Colonic mucosa (tissue), 4 donors: ENCODE measurements around the gene LILRB2. TPM values are rescaled to one million over a fixed set of nuclear protein-coding genes. Genes with fewer than 3 reads are reported as not detected.

Experiments
- DNase-seq: peaks from one replicate; pipeline ENCODE4 v3.0.0-alpha.2; 2020
- H3K27ac ChIP-seq: fragments of 200-600 bp; one replicate; pipeline ENCODE4 v1.8.0; 2021
- H3K27me3 ChIP-seq: fragments of 200-600 bp; one replicate; pipeline ENCODE4 v1.8.0; 2021
- H3K36me3 ChIP-seq: fragments of 200-600 bp; one replicate; pipeline ENCODE4 v1.8.0; 2021
- H3K4me1 ChIP-seq: fragments of 200-600 bp; one replicate; pipeline ENCODE4 v1.8.0; 2021; ENCODE audit warnings: mild to moderate bottlenecking
- H3K4me3 ChIP-seq: fragments of 200-600 bp; one replicate; pipeline ENCODE4 v1.8.0; 2021
- H3K9ac ChIP-seq, 2 donors: one replicate each; pipeline ENCODE4 v1.7.0; 2013; ENCODE audit warnings: control low read depth in 2 of 2, low read depth in 2 of 2, low read length in 2 of 2
- H3K9me3 ChIP-seq: fragments of 200-600 bp; one replicate; pipeline ENCODE4 v1.8.0; 2021
- CTCF ChIP-seq: fragments of 200-600 bp; IDR thresholded peaks from one replicate; pipeline ENCODE4 v1.8.0; 2022; ENCODE audit warnings: antibody characterized with exemption, mild to moderate bottlenecking
- intact Hi-C: fragments of 100-400 bp; cut with DNase I; formaldehyde crosslinking; loops from one replicate; pipeline ENCODE4 v1.14.1; 2022
- total RNA-seq, 2 donors: library from RNA; stranded (reverse); fragmentation: NEBNext Ultra II Directional in 1 of 2; extraction: Animal tissue kit (Norgen Biotek cat#: 25700) in 1 of 2; gene quantifications; one replicate each; pipeline ENCODE4 v1.2.1, GENCODE V29; 2021
- donor health status: healthy.
- donor health status: DM: no; HTN: no; CAD: no.
- donor health status: DM: no; HTN: no; CAD: no.

Gene LILRB2
- total RNA-seq, 2 donors from 2014 or later = 1.3 to 5.3 TPM

GRCh38 chr19:54255105-54255775 is 25.7 kb downstream of the LILRB2 start:
- H3K4me3 ChIP-seq = no peak overlapping the region
- no peaks in the 10 kb centered on the region for H3K9me3 ChIP-seq
- intact Hi-C loops = no loop called here
- peaks cover 3% of the 10 kb centered on the region for H3K27me3 ChIP-seq
- H3K27ac ChIP-seq = no peak overlapping the region
- no peak overlapping the region for H3K9ac ChIP-seq
- no peak for TF ChIP-seq CTCF
- no peak for DNase-seq
- no peaks in the 10 kb centered on the region for H3K4me1 ChIP-seq
- H3K36me3 ChIP-seq = no peaks in the 10 kb centered on the region

- peaks cover 3% of the 10 kb centered on the region for H3K27me3 ChIP-seq
- H3K9me3 ChIP-seq = no peaks in the 10 kb centered on the region
- no peak for TF ChIP-seq CTCF
- intact Hi-C loops = no loop called here
- H3K4me3 ChIP-seq = no peak overlapping the region
- H3K9ac ChIP-seq = no peak overlapping the region
- H3K36me3 ChIP-seq = no peaks in the 10 kb centered on the region
- no peaks in the 10 kb centered on the region for H3K4me1 ChIP-seq
- no peak overlapping the region for H3K27ac ChIP-seq
- DNase-seq = no peak
These were observed 26.6 kb downstream of the LILRB2 start for GRCh38 chr19:54254195-54254906.

- no peak overlapping the region for H3K27ac ChIP-seq
- no peaks in the 10 kb centered on the region for H3K9me3 ChIP-seq
- peaks cover 3% of the 10 kb centered on the region for H3K27me3 ChIP-seq
- intact Hi-C loops = no loop called here
- H3K9ac ChIP-seq = no peak overlapping the region
- no peak for TF ChIP-seq CTCF
- no peaks in the 10 kb centered on the region for H3K4me1 ChIP-seq
- no peaks in the 10 kb centered on the region for H3K36me3 ChIP-seq
- no peak overlapping the region for H3K4me3 ChIP-seq
- DNase-seq = no peak
These were observed 27.3 kb downstream of the LILRB2 start for GRCh38 chr19:54253331-54254194.

- DNase-seq = no peak
- Histone ChIP-seq H3K9me3 (no peaks in the 10 kb centered on the region), H3K27ac (no peak overlapping the region), H3K36me3 (no peaks in the 10 kb centered on the region), H3K9ac (no peak overlapping the region), H3K27me3 (no peaks in the 10 kb centered on the region), H3K4me1 (no peaks in the 10 kb centered on the region), H3K4me3 (no peak overlapping the region)
- no peak for TF ChIP-seq CTCF
- intact Hi-C loops = no loop called here
These were observed 28.1 kb downstream of the LILRB2 start for GRCh38 chr19:54252845-54253244.

- no peak overlapping the region for H3K9ac ChIP-seq
- intact Hi-C loops = no loop called here
- no peaks in the 10 kb centered on the region for H3K36me3 ChIP-seq
- no peak for TF ChIP-seq CTCF
- H3K27ac ChIP-seq = no peak overlapping the region
- no peak overlapping the region for H3K4me3 ChIP-seq
- H3K27me3 ChIP-seq = no peaks in the 10 kb centered on the region
- no peaks in the 10 kb centered on the region for H3K9me3 ChIP-seq
- no peak for DNase-seq
- no peaks in the 10 kb centered on the region for H3K4me1 ChIP-seq
These were observed 28.7 kb downstream of the LILRB2 start for GRCh38 chr19:54252243-54252642.
